ENCODE measurements around the gene PSMD7.

DNA sequence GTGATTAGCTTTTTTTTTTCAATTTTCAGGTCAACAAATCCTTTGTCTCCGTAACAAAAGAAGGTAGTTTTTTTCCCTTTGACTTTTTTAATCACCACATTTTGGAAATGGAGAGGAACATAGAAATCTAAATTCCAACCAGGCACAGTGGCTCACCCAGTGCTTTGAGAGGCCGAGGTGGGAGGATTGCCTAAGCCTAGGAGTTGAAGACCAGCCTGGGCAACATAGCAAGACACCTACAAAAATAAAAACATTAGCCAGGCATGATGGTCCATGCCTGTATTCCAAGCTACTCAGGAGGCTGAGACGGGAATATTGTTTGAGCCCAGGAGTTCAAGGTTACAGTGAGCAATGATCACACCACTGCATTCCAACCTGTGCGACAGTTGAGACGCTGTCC, 5.7 kb downstream of the PSMD7 start:
- TF ChIP-seq ZFX (IDR thresholded peaks at IDR 0.05) = no peak
- TF ChIP-seq, protein P1, sequence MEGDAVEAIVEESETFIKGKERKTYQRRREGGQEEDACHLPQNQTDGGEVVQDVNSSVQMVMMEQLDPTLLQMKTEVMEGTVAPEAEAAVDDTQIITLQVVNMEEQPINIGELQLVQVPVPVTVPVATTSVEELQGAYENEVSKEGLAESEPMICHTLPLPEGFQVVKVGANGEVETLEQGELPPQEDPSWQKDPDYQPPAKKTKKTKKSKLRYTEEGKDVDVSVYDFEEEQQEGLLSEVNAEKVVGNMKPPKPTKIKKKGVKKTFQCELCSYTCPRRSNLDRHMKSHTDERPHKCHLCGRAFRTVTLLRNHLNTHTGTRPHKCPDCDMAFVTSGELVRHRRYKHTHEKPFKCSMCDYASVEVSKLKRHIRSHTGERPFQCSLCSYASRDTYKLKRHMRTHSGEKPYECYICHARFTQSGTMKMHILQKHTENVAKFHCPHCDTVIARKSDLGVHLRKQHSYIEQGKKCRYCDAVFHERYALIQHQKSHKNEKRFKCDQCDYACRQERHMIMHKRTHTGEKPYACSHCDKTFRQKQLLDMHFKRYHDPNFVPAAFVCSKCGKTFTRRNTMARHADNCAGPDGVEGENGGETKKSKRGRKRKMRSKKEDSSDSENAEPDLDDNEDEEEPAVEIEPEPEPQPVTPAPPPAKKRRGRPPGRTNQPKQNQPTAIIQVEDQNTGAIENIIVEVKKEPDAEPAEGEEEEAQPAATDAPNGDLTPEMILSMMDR (conservative IDR thresholded peaks at IDR 0.05) = no peak
